MM.1S (cell line): Measurements from ENCODE around the gene ZNF385D.

Experiments used
- DNase-seq: peaks from one replicate; pipeline ENCODE4 v3.0.0-alpha.2; 2015
- H2AFZ ChIP-seq: fragments of 300-600 bp; sonication (generic); 2 replicates; pipeline ENCODE4 v1.6.0; 2016; ENCODE audit warnings: antibody characterized with exemption, low read length
- H3F3A ChIP-seq: fragments of 300-600 bp; sonication (generic); 2 replicates; pipeline ENCODE4 v1.6.1; 2016; ENCODE audit warnings: mild to moderate bottlenecking, antibody characterized with exemption, low read length, moderate library complexity, mixed read lengths; ENCODE audit not compliant: insufficient read depth
- H3K27ac ChIP-seq: fragments of 300-600 bp; sonication (generic); 2 replicates; pipeline ENCODE4 v1.5.1; 2016; ENCODE audit warnings: mild to moderate bottlenecking, low read length
- H3K27me3 ChIP-seq: fragments of 300-600 bp; sonication (generic); replicated peaks from 2 replicates; pipeline ENCODE4 v1.6.0; 2016; ENCODE audit warnings: low read length; ENCODE audit not compliant: insufficient read depth
- H3K36me3 ChIP-seq: fragments of 300-600 bp; sonication (generic); replicated peaks from 2 replicates; pipeline ENCODE4 v1.6.1; 2016; ENCODE audit warnings: mild to moderate bottlenecking, low read length, mixed read lengths; ENCODE audit not compliant: insufficient read depth
- H3K4me1 ChIP-seq: fragments of 300-600 bp; sonication (generic); 2 replicates; pipeline ENCODE4 v1.6.1; 2016; ENCODE audit warnings: low read length, mixed read lengths
- H3K4me2 ChIP-seq: fragments of 300-600 bp; sonication (generic); 2 replicates; pipeline ENCODE4 v1.6.0; 2016; ENCODE audit warnings: low read depth, low read length
- H3K4me3 ChIP-seq: fragments of 300-600 bp; sonication (generic); 2 replicates; pipeline ENCODE4 v1.5.1; 2016; ENCODE audit warnings: low read length, mixed read lengths
- H3K79me2 ChIP-seq: fragments of 300-600 bp; sonication (generic); 2 replicates; pipeline ENCODE4 v1.6.1; 2016; ENCODE audit warnings: mixed run types, low read length, mixed read lengths
- H3K9ac ChIP-seq: fragments of 300-600 bp; sonication (generic); 2 replicates; pipeline ENCODE4 v1.6.1; 2016; ENCODE audit warnings: low read length, mixed read lengths
- H3K9me2 ChIP-seq: fragments of 300-600 bp; sonication (generic); replicated peaks from 2 replicates; pipeline ENCODE4 v1.6.1; 2016; ENCODE audit warnings: mild to moderate bottlenecking, low read length, mixed read lengths; ENCODE audit not compliant: insufficient read depth
- H3K9me3 ChIP-seq: fragments of 300-600 bp; sonication (generic); replicated peaks from 2 replicates; pipeline ENCODE4 v1.6.1; 2016; ENCODE audit warnings: mild to moderate bottlenecking, low read length, mixed read lengths; ENCODE audit not compliant: insufficient read depth
- H4K20me1 ChIP-seq: fragments of 300-600 bp; sonication (generic); 2 replicates; pipeline ENCODE4 v1.6.1; 2016; ENCODE audit warnings: mild to moderate bottlenecking, low read length, moderate library complexity, mixed read lengths; ENCODE audit not compliant: insufficient read depth
- CTCF ChIP-seq: fragments of 300-600 bp; sonication (generic); IDR thresholded peaks from 2 replicates; pipeline ENCODE4 v1.5.1; 2016; ENCODE audit warnings: antibody characterized with exemption, low read length, mixed read lengths
- EZH2 ChIP-seq: fragments of 300-600 bp; sonication (generic); optimal IDR thresholded peaks from 2 replicates; pipeline ENCODE3; 2017; ENCODE audit warnings: low read depth, mild to moderate bottlenecking, antibody characterized with exemption, low read length, mixed read lengths
- EZH2phosphoT487 ChIP-seq: fragments of 300-600 bp; sonication (generic); IDR thresholded peaks from 2 replicates; pipeline ENCODE4 v1.6.1; 2018; ENCODE audit warnings: antibody characterized with exemption, low read length

ZNF385D gene

GRCh38 chr3:21377071-21377769 lies 373.8 kb downstream of the ZNF385D start:
- no peak overlapping the region for H3K9ac ChIP-seq
- H3F3A ChIP-seq: no peaks in the 10 kb centered on the region
- DNase-seq: no peak
- H3K4me2 ChIP-seq: no peak overlapping the region
- H4K20me1 ChIP-seq: no peaks in the 10 kb centered on the region
- no peaks in the 10 kb centered on the region for H3K79me2 ChIP-seq
- no peaks in the 10 kb centered on the region for H3K9me3 ChIP-seq
- no peaks in the 10 kb centered on the region for H3K36me3 ChIP-seq
- no peaks in the 10 kb centered on the region for H3K4me1 ChIP-seq
- no peaks in the 10 kb centered on the region for H3K9me2 ChIP-seq
- H3K4me3 ChIP-seq: no peak overlapping the region
- H2AFZ ChIP-seq: no peak overlapping the region
- H3K27me3 ChIP-seq: no peaks in the 10 kb centered on the region
- H3K27ac ChIP-seq: no peak overlapping the region
- TF ChIP-seq CTCF (no peak), EZH2phosphoT487 (no peak), EZH2 (no peak)

- Histone ChIP-seq H3K9me3 (no peaks in the 10 kb centered on the region), H3K4me3 (no peak overlapping the region), H3K9ac (no peak overlapping the region), H2AFZ (no peak overlapping the region), H3K36me3 (no peaks in the 10 kb centered on the region), H3K79me2 (no peaks in the 10 kb centered on the region), H3K9me2 (no peaks in the 10 kb centered on the region), H4K20me1 (no peaks in the 10 kb centered on the region), H3F3A (no peaks in the 10 kb centered on the region), H3K4me2 (no peak overlapping the region), H3K27me3 (no peaks in the 10 kb centered on the region), H3K27ac (no peak overlapping the region), H3K4me1 (no peaks in the 10 kb centered on the region)
- TF ChIP-seq EZH2phosphoT487 (no peak), EZH2 (no peak), CTCF (no peak)
- no peak for DNase-seq
Measured at GRCh38 chr3:21372316-21372715, 378.7 kb downstream of the ZNF385D start.
